ENCODE data around the gene LAIR2. TPM values are rescaled to one million over a fixed set of nuclear protein-coding genes. Genes with fewer than 3 reads are reported as not detected.
A peak's percentile ranks its signal among the peaks of the same experiment; 100 is the strongest.

LAIR2 gene
- total and polyA plus RNA-seq, 2 of the 13 experiments (the other 11 are each of a cell fraction or from before 2014, with no cell fraction given): 1.3 to 1.9 TPM

DNA sequence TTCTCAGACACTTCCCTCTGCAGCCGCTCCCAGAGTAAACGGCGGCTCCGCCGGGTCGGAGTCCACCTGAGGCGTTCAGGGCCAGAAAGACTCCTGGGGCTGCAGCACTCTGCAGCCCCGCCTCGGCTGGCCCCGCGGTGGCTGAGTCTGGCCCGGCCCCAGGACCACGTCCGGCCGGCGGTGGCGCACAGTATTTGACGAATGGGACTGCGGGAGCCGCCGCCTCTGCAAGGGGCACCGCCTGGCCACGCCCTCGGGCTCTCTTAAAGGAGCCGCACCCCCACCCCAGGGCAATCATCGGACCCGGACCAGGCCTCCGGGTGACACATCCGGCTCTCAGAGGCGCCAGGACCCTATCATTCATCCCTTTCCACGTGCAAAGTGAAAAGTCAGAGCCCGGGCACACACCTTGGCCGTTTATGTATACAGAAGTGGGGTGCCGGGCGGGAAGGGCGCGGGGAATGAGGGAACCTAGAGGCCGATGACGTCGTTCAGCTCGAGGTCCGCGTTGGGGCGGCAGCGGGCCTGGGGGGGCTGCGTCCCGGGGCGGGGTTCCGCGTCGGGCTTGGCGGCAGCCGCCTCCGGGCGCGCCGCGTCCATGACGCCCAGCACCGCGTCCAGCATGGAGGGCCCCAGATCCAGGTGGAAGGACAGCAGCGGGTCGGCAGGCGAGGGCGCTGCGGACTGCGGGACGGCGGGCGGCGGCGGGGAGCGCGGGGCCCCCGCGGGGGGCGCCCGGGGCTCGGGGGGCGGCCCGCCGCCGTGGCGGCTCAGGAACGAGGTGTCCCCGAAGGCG, 37.8 kb upstream of the LAIR2 start (continued):
- TF ChIP-seq, protein P1, sequence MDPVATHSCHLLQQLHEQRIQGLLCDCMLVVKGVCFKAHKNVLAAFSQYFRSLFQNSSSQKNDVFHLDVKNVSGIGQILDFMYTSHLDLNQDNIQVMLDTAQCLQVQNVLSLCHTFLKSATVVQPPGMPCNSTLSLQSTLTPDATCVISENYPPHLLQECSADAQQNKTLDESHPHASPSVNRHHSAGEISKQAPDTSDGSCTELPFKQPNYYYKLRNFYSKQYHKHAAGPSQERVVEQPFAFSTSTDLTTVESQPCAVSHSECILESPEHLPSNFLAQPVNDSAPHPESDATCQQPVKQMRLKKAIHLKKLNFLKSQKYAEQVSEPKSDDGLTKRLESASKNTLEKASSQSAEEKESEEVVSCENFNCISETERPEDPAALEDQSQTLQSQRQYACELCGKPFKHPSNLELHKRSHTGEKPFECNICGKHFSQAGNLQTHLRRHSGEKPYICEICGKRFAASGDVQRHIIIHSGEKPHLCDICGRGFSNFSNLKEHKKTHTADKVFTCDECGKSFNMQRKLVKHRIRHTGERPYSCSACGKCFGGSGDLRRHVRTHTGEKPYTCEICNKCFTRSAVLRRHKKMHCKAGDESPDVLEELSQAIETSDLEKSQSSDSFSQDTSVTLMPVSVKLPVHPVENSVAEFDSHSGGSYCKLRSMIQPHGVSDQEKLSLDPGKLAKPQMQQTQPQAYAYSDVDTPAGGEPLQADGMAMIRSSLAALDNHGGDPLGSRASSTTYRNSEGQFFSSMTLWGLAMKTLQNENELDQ (CRISPR knock-in tag; IDR thresholded peaks at IDR 0.05; ENCODE audit: borderline replicate concordance): no peak
- TF ChIP-seq HOXA9 (CRISPR knock-in tag; IDR thresholded peaks at IDR 0.05; ENCODE audit: borderline replicate concordance) (no peak), THAP11 (CRISPR knock-in tag; IDR thresholded peaks at IDR 0.05) (peak; percentile 72), BORCS8-MEF2B (CRISPR knock-in tag; IDR thresholded peaks at IDR 0.05) (0 out of 2 replicates have a peak, but pooled peaks have one; percentile 5), ZNF83 (CRISPR knock-in tag; IDR thresholded peaks at IDR 0.05; ENCODE audit: borderline replicate concordance) (no peak), SETDB1 (CRISPR knock-in tag; IDR thresholded peaks at IDR 0.05; ENCODE audit: borderline replicate concordance) (no peak), NFIC (IDR thresholded peaks at IDR 0.05; ENCODE audit: low read length) (no peak), SPEN (CRISPR knock-in tag; IDR thresholded peaks at IDR 0.05; ENCODE audit: low read depth) (peak; percentile 55; the same call in 1 of the 2 replicates), ZNF138 (CRISPR knock-in tag; IDR thresholded peaks at IDR 0.05; ENCODE audit: low read depth) (no peak), RAD51 (IDR thresholded peaks at IDR 0.05; ENCODE audit: borderline replicate concordance) (no peak), SYNCRIP (IDR thresholded peaks at IDR 0.05; ENCODE audit: insufficient read depth, low read depth, low read length) (no peak), SIN3B (IDR thresholded peaks at IDR 0.05; ENCODE audit: low read length) (no peak), YY1 (IDR thresholded peaks at IDR 0.05; ENCODE audit: insufficient read depth, insufficient replicate concordance, low read depth, low read length) (peak; percentile 51), ZNF660 (CRISPR knock-in tag; IDR thresholded peaks at IDR 0.05; ENCODE audit: borderline replicate concordance, low read depth) (no peak), ZNF552 (CRISPR knock-in tag; IDR thresholded peaks at IDR 0.05; ENCODE audit: borderline replicate concordance) (no peak), NFRKB (IDR thresholded peaks at IDR 0.05) (no peak), ZC3H4 (CRISPR knock-in tag; IDR thresholded peaks at IDR 0.05; ENCODE audit: borderline replicate concordance) (no peak)
- TF ChIP-seq, protein P2, sequence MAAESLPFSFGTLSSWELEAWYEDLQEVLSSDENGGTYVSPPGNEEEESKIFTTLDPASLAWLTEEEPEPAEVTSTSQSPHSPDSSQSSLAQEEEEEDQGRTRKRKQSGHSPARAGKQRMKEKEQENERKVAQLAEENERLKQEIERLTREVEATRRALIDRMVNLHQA (CRISPR knock-in tag; IDR thresholded peaks at IDR 0.05): no peak
- TF ChIP-seq, protein P3, sequence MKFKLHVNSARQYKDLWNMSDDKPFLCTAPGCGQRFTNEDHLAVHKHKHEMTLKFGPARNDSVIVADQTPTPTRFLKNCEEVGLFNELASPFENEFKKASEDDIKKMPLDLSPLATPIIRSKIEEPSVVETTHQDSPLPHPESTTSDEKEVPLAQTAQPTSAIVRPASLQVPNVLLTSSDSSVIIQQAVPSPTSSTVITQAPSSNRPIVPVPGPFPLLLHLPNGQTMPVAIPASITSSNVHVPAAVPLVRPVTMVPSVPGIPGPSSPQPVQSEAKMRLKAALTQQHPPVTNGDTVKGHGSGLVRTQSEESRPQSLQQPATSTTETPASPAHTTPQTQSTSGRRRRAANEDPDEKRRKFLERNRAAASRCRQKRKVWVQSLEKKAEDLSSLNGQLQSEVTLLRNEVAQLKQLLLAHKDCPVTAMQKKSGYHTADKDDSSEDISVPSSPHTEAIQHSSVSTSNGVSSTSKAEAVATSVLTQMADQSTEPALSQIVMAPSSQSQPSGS (CRISPR knock-in tag; IDR thresholded peaks at IDR 0.05): 0 out of 2 replicates have a peak, but pooled peaks have one; percentile 13
- TF ChIP-seq, protein P4, sequence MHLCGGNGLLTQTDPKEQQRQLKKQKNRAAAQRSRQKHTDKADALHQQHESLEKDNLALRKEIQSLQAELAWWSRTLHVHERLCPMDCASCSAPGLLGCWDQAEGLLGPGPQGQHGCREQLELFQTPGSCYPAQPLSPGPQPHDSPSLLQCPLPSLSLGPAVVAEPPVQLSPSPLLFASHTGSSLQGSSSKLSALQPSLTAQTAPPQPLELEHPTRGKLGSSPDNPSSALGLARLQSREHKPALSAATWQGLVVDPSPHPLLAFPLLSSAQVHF (CRISPR knock-in tag; IDR thresholded peaks at IDR 0.05): no peak
- TF ChIP-seq, protein P5, sequence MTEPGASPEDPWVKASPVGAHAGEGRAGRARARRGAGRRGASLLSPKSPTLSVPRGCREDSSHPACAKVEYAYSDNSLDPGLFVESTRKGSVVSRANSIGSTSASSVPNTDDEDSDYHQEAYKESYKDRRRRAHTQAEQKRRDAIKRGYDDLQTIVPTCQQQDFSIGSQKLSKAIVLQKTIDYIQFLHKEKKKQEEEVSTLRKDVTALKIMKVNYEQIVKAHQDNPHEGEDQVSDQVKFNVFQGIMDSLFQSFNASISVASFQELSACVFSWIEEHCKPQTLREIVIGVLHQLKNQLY (CRISPR knock-in tag; IDR thresholded peaks at IDR 0.05): no peak
